ENCODE data around the gene BAIAP3. TPM values are rescaled to one million over a fixed set of nuclear protein-coding genes. Genes with fewer than 3 reads are reported as not detected.

The BAIAP3 gene
- total RNA-seq, 1 donor from 2014 or later, result 3.9 TPM

Other genes starting within 250 kb of the BAIAP3 start
- not detected for gene C1QTNF8, start 237.4 kb upstream of the BAIAP3 start, total RNA-seq
- 4.1 TPM for gene CACNA1H, start 180.5 kb upstream of the BAIAP3 start, total RNA-seq
- gene TPSG1, start 108.4 kb upstream of the BAIAP3 start, total RNA-seq, result 0.45 TPM
- 18.5 TPM for gene TPSB2, start 103.5 kb upstream of the BAIAP3 start, total RNA-seq
- 11.5 TPM for gene TPSAB1, start 92.9 kb upstream of the BAIAP3 start, total RNA-seq
- 0.27 TPM for gene TPSD1, start 77.6 kb upstream of the BAIAP3 start, total RNA-seq
- gene UBE2I, start 24.0 kb upstream of the BAIAP3 start, total RNA-seq, result 95.7 TPM
- 35.8 TPM for gene TSR3, start 18.2 kb downstream of the BAIAP3 start, total RNA-seq
- 82.2 TPM for gene GNPTG, start 18.3 kb downstream of the BAIAP3 start, total RNA-seq
- 45.5 TPM for gene UNKL, start 81.1 kb downstream of the BAIAP3 start, total RNA-seq
- 7.3 TPM for gene UQCC4, start 87.1 kb downstream of the BAIAP3 start, total RNA-seq
- gene PERCC1, start 97.4 kb downstream of the BAIAP3 start, total RNA-seq, result not detected
- gene CCDC154, start 110.9 kb downstream of the BAIAP3 start, total RNA-seq, result 3.3 TPM
- gene CLCN7, start 141.4 kb downstream of the BAIAP3 start, total RNA-seq, result 67.0 TPM
- not detected for gene PTX4, start 155.3 kb downstream of the BAIAP3 start, total RNA-seq
- gene TELO2, start 159.7 kb downstream of the BAIAP3 start, total RNA-seq, result 27.9 TPM
- 20.4 TPM for gene TMEM204, start 200.0 kb downstream of the BAIAP3 start, total RNA-seq